IPS-NIHi11 (cell line): ENCODE data around the gene RNLS.
"Not testable (repeated sequence)": the region's sequence is repeated elsewhere in the genome, so short reads cannot be mapped to it uniquely, and the experiment has no call there.

Experiments
- DNase-seq: peaks from one replicate; pipeline ENCODE4 v3.0.0; 2012; ENCODE audit warnings: mixed read lengths, low spot score

The RNLS gene

DNA sequence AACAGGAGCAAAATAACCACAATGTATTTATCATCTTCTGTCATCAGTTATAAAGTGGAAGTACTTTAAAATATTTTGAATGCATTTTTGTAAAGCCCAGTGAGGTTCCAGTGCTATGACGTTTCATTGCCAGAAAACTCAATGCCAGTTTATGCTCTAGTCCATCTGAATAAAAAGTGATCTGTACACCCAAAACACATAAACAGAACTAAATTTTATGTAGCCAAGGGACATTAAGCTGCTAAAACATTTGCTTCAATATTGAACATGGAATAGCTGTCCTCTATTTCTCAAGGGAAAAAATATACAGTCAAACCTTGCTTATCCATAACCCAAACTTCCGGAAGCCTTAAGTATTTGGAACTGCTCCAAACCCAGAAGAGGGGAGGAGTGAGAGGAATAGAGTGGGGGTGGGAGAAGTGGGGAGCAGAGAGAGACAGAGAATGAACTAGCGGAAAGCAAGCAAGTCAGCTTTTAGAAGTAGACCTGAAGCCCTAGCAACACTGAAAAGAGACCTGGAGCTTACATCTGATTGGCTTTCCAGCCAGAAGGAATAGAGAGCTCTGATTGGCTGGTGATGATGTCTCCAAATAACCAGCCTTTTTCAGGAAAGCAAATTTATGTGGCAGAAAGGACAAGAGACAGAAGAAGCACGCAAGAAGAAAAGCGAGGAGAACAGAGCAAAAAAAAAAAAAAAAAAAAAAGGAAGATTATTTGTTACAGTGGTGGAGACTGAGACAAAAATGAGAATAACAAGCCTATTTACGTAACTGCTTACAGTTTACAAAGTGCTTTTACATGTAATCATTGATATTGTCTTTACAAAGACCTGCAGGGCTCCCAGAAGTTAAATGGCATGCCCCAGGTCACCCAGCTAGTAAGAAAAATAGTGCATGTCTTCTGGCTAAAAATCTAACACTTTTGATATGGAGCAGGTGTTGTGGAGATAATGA, 196.0 kb downstream of the RNLS start:
- peak; percentile 85 for DNase-seq

DNA sequence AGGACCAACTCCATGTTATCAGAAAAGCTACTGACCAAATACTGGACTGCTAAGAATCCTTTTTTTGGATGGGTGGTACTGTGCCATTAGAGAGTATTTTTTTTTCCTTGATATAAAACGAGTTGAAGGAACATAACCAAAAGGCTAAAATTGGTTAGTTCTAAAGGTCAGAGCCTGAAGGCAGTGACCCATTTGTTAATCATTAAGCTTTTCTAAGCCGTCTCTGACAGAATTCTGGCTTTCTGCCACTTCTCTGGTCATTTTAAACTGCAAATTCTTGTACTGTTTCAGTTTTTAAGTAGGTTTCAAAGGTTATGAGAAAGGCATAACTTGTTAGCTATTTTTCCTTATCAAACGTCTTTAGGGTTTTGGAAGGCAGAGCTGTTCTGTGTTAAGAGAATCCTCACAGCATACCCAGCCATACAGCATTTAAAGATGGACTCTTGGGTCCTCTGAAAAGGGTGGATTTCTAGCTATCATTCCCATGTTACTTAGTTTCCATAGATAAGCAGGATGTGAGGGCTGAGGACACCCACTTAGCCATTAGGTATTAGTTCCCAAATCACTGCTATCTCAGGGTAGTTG, 196.8 kb downstream of the RNLS start:
- no peak for DNase-seq

- DNase-seq: peak; percentile 50
Observed at GRCh38 chr10:88385601-88386203, 197.4 kb downstream of the RNLS start.

DNA sequence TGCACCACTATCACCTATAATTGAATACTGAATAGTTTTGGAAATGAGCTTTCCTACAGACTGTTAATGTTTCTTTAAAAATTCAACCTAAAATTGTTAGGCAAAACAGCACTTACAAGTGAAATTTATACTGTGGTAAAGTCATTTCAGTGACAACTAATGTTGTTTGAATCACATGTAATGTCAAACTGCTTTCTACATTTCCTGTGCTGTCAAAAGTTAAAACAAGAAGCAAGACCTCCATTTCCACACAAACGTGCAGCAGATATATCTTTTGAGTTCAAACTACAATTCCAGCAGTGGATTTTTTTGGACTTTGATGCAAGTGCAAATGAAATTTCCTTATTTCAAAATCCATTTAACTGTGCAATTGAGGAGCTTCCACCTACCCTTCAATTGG, 199.8 kb downstream of the RNLS start:
- no peak for DNase-seq

GRCh38 chr10:88382699-88383098, 200.4 kb downstream of the RNLS start:
- DNase-seq: no peak

DNA sequence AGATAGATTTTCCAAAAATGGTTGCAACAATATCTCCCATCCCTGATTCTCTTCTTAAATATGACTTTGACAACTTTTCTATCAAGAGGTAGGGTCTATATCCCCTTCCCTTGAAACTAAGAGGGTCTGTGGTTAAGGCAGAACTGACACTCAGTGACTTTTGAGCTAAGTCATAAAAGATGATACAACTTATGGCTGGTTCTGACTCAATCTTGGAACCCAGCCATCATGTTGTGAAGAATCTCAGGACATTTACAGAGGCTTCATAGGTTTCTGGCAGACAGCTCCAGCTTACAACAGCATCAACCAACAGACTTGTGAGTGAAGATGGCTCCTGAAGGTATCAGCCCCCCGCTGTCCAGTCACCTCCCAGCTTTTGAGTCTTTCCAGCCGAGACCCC, 203.5 kb downstream of the RNLS start:
- no peak for DNase-seq

GRCh38 chr10:88377510-88377909, 205.6 kb downstream of the RNLS start:
- DNase-seq: no peak

DNA sequence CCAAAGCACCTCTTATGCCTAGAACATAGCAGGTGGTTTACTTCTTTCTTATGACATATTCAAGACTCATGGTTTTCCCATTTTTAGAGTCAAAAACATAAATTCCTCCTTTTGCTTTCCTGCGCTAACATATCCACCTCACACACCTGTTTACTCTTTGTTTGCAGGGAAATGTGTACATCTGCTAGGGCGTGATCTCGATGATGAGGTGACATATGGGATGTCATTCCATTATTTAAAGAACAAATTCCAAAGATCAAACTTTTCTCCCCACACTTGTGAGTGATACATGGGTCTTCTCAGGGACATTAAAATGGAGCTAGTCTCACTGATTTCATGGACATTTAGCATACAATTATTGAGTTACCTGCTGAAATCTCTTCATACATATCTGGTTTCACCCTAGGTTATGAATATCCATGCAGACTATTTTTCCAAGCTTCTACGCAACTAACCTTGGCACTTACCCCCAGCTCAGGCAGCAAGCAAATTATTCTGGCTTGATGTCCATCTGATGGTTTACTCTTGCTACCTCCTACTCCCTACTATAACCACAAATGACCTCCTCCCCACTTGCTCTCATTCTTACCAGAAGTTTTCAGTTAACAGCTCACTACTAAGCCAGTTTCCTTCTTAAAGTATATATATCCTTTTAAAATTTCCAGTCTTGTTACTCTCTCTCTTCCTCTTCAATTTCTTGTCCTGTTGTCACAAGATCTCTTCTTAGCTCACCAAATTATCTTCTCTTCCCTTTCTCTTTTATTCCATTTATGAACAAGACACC, 208.5 kb downstream of the RNLS start:
- no peak for DNase-seq

- DNase-seq: no peak
Observed at GRCh38 chr10:88372881-88373592, 210.1 kb downstream of the RNLS start.

- DNase-seq: no peak
Observed at GRCh38 chr10:88372051-88372715, 210.9 kb downstream of the RNLS start.

DNA sequence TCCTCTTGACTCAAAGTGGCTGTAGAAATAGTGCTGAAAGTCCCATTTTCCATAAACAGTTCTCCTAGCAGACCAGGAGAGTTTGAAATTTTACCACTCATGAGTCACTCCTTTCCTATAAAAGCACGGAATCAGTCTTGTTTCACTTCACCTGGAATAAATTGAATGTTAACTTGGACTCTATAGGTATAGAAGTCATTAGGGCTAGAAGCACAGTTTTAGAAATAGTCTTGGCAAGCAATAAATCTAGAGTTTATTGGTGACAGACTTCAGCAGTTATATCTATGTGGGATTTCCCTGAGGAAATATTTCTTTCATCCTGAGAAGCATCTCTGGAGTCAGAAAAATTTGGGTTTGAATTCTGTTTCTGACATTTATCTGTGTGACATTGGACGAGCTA, 212.4 kb downstream of the RNLS start:
- no peak for DNase-seq

DNA sequence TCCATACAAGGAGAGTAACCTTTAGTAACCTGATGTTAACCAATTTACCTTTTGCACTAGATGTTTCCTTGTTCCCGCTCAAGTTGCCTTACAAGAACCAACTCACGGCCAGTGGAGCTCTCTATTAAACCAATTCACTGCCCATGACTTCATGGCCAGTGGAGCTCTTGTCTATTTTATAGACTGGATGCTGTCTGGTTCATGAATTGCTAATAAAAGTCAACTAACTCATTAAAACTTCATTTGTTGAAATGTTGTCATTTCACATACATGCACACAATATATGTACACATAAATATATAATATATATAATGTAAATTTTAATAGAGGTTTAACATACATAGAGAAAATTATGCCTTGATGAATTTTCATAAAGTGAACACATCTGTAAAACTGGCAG, 216.3 kb downstream of the RNLS start:
- no peak for DNase-seq

- no peak for DNase-seq
Observed at GRCh38 chr10:88361995-88362807, 220.9 kb downstream of the RNLS start.

DNA sequence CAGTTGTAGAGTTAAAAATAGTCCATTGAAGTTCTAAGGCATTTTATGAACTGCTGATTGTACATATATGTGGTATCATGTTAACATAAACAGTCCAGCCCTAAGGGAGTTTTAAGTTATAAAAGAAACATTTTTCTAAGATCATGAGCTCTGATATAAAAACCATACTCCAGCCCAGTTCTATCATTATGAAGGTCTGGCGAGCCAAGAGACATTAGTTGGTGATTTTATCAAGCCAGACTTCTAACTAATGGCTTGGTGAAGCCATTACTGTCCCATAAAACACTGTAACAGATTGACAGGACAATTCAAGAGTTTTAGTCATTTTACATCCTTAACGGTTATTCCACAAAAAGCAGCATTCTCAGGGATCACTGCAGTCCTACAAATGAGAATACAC, 221.6 kb downstream of the RNLS start:
- DNase-seq: no peak

DNA sequence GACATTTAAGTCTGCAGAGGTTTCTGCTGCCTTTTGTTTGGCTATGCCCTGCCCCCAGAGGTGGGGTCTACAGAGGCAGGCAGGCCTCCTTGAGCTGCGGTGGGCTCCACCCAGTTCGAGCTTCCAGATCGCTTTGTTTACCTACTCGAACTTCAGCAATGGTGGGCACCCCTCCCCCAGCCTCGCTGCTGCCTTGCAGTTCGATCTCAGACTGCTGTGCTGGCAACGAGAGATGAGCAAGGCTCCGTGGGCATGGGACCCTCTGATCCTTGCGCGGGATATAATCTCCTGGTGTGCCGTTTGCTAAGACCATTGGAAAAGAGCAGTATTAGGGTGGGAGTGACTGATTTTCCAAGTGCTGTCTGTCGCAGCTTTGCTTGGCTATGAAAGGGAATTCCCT, 227.4 kb downstream of the RNLS start:
- DNase-seq: not testable (repeated sequence)

- no peak for DNase-seq
Observed at GRCh38 chr10:88347597-88348304, 235.4 kb downstream of the RNLS start.

- DNase-seq: no peak
Observed at GRCh38 chr10:88347022-88347421, 236.1 kb downstream of the RNLS start.

GRCh38 chr10:88346144-88346977, 236.8 kb downstream of the RNLS start:
- DNase-seq: no peak
